ENCODE results near the gene CLVS2. TPM values are rescaled to one million over a fixed set of nuclear protein-coding genes. Genes with fewer than 3 reads are reported as not detected.

The CLVS2 gene
- total RNA-seq, 1 donor from 2014 or later = 0.03 TPM

GRCh38 chr6:123091896-123092271 lies 95.8 kb downstream of the CLVS2 start:
- H3K27me3 ChIP-seq (ENCODE audit: low read depth) = no peaks in the 10 kb centered on the region
- no peak overlapping the region for H3K4me3 ChIP-seq
- no peaks in the 10 kb centered on the region for H3K4me1 ChIP-seq
- H3K36me3 ChIP-seq = no peaks in the 10 kb centered on the region
- intact Hi-C loops (cut with DNase I) = no loop called here
- H3K27ac ChIP-seq = no peak overlapping the region
- DNase-seq (no peak), ATAC-seq (no peak)
- TF ChIP-seq, protein P1, sequence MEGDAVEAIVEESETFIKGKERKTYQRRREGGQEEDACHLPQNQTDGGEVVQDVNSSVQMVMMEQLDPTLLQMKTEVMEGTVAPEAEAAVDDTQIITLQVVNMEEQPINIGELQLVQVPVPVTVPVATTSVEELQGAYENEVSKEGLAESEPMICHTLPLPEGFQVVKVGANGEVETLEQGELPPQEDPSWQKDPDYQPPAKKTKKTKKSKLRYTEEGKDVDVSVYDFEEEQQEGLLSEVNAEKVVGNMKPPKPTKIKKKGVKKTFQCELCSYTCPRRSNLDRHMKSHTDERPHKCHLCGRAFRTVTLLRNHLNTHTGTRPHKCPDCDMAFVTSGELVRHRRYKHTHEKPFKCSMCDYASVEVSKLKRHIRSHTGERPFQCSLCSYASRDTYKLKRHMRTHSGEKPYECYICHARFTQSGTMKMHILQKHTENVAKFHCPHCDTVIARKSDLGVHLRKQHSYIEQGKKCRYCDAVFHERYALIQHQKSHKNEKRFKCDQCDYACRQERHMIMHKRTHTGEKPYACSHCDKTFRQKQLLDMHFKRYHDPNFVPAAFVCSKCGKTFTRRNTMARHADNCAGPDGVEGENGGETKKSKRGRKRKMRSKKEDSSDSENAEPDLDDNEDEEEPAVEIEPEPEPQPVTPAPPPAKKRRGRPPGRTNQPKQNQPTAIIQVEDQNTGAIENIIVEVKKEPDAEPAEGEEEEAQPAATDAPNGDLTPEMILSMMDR (IDR thresholded peaks at IDR 0.05) = no peak
- no peaks in the 10 kb centered on the region for H3K9me3 ChIP-seq

DNA sequence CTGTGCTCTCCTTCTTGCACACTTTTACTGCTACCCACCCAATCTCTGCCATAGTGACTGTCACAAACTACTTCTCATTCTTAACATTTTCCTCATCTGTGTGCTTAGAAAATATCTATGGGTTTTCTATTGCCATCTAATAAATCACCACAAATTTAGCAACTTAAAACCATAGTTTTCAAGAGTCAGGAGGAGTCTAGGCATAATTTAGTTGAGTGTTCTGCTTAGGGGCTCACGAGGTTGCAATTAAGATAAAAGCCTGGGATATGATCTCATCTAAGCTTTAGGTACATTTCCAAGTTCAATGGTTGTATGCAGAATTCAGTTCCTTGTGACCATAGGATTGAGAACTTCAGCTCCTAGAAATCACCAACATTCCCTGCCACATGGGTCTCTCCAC lies 98.8 kb downstream of the CLVS2 start:
- TF ChIP-seq, protein P1 (IDR thresholded peaks at IDR 0.05) = no peak
- H3K27me3 ChIP-seq (ENCODE audit: low read depth) = no peaks in the 10 kb centered on the region
- H3K4me1 ChIP-seq = no peaks in the 10 kb centered on the region
- DNase-seq = no peak
- intact Hi-C loops (cut with DNase I) = no loop called here
- no peaks in the 10 kb centered on the region for H3K36me3 ChIP-seq
- H3K27ac ChIP-seq = no peak overlapping the region
- H3K4me3 ChIP-seq = no peak overlapping the region
- no peak for ATAC-seq
- H3K9me3 ChIP-seq = no peaks in the 10 kb centered on the region

GRCh38 chr6:123105561-123105960 lies 109.5 kb downstream of the CLVS2 start:
- Histone ChIP-seq H3K9me3 (no peaks in the 10 kb centered on the region), H3K4me1 (no peaks in the 10 kb centered on the region), H3K4me3 (no peak overlapping the region), H3K27me3 (ENCODE audit: low read depth) (no peaks in the 10 kb centered on the region), H3K27ac (no peak overlapping the region), H3K36me3 (no peaks in the 10 kb centered on the region)
- TF ChIP-seq, protein P1 (IDR thresholded peaks at IDR 0.05) = no peak
- DNase-seq = no peak
- intact Hi-C loops (cut with DNase I) = no loop called here
- ATAC-seq = no peak

DNA sequence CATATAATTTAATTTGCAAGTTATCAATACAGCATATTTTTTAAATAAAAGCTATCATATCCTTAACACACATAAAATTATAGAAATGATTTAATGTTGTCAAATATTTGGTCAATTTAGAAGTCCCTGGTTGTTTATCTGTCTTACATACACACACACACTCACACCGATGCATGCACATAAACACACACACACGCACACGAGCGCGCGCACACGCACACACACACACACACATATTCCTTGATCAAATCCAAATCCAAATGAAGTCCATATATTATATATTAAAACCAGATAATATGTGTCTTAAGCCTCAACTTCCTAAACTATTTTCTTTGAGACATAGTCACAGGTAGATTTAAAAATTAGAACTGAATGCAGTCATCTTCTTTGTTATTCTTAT lies 120.3 kb downstream of the CLVS2 start:
- no peaks in the 10 kb centered on the region for H3K4me1 ChIP-seq
- intact Hi-C loops (cut with DNase I) = no loop called here
- TF ChIP-seq, protein P1 (IDR thresholded peaks at IDR 0.05) = no peak
- DNase-seq (no peak), ATAC-seq (no peak)
- H3K9me3 ChIP-seq = no peaks in the 10 kb centered on the region
- H3K36me3 ChIP-seq = no peaks in the 10 kb centered on the region
- no peaks in the 10 kb centered on the region for H3K27me3 ChIP-seq (ENCODE audit: low read depth)
- H3K27ac ChIP-seq = no peak overlapping the region
- H3K4me3 ChIP-seq = no peak overlapping the region

GRCh38 chr6:123117145-123117908 lies 121.3 kb downstream of the CLVS2 start:
- no peak for DNase-seq
- intact Hi-C loops (cut with DNase I) = no loop called here

More at GRCh38 chr6:123117145-123117908, 121.3 kb downstream of the CLVS2 start:
- Histone ChIP-seq H3K36me3 (no peaks in the 10 kb centered on the region), H3K4me1 (no peaks in the 10 kb centered on the region), H3K27ac (no peak overlapping the region), H3K27me3 (ENCODE audit: low read depth) (no peaks in the 10 kb centered on the region), H3K4me3 (no peak overlapping the region), H3K9me3 (no peaks in the 10 kb centered on the region)
- ATAC-seq = no peak
- TF ChIP-seq, protein P1 (IDR thresholded peaks at IDR 0.05) = no peak
